Esophagus muscularis mucosa (tissue), 4 donors: Measurements from ENCODE around the gene PCSK4. TPM values are rescaled to one million over a fixed set of nuclear protein-coding genes. Genes with fewer than 3 reads are reported as not detected.

Source experiments
- DNase-seq: peaks from one replicate; pipeline ENCODE4 v3.0.0-alpha.2; 2017; ENCODE audit errors: extremely low spot score
- H3K27ac ChIP-seq, 4 donors: fragments of 200-600 bp; sonication (generic); replicated peaks in 1 of 4; 1 replicate in 3 of 4; 2 replicates in 1 of 4; pipeline ENCODE4 v1.5.1; 2016 to 2019; ENCODE audit warnings: mild to moderate bottlenecking in 1 of 4
- H3K27me3 ChIP-seq, 4 donors: fragments of 200-600 bp; sonication (generic); one replicate each; pipeline versions ENCODE4 v1.5.1 to v1.6.0; 2016 to 2019
- H3K36me3 ChIP-seq, 4 donors: fragments of 200-600 bp; sonication (generic); one replicate each; pipeline ENCODE4 v1.5.1; 2016 to 2019
- H3K4me1 ChIP-seq, 4 donors: fragments of 200-600 bp; sonication (generic); one replicate each; pipeline ENCODE4 v1.5.1; 2016 to 2019
- H3K4me3 ChIP-seq, 4 donors: fragments of 200-600 bp; sonication (generic); 1 replicate in 2 of 4; 2 replicates in 2 of 4; pipeline ENCODE4 v1.5.1; 2016 to 2019; ENCODE audit warnings: mild to moderate bottlenecking in 4 of 4, moderate library complexity in 1 of 4
- H3K9me3 ChIP-seq, 4 donors: fragments of 200-600 bp; sonication (generic); 1 replicate in 3 of 4; 2 replicates in 1 of 4; pipeline ENCODE4 v1.5.1; 2016 to 2019
- CTCF ChIP-seq, 3 experiments: fragments of 200-600 bp in 2 of 3; fragments of 450-650 bp in 1 of 3; sonication (generic) in 2 of 3; IDR thresholded peaks; one replicate each; pipeline ENCODE4 v1.5.1; 2017 to 2019; ENCODE audit warnings: antibody characterized with exemption in 3 of 3, mild to moderate bottlenecking in 2 of 3, moderate library complexity in 1 of 3
- EP300 ChIP-seq: sonication (generic); formaldehyde crosslinking; IDR thresholded peaks from one replicate; pipeline ENCODE4 v1.6.1; 2017; ENCODE audit warnings: antibody characterized with exemption
- POLR2A ChIP-seq: fragments of 450-650 bp; IDR thresholded peaks from one replicate; pipeline ENCODE4 v1.6.1; 2017; ENCODE audit warnings: antibody characterized with exemption, moderate library complexity, mild to moderate bottlenecking, low read depth
- POLR2AphosphoS5 ChIP-seq, 2 donors: sonication (generic); formaldehyde crosslinking; IDR thresholded peaks; one replicate each; pipeline ENCODE4 v1.6.1; 2017; ENCODE audit warnings: antibody characterized with exemption in 2 of 2
- whole genome bisulfite sequencing: methylation state at CpG from one replicate; pipeline ENCODE4 v1.1.5; 2018; 5-methylcytosine and 5-hydroxymethylcytosine counted together
- intact Hi-C: fragments of 100-400 bp; cut with DNase I; formaldehyde crosslinking; loops from one replicate; pipeline ENCODE4 v1.15.1; 2023
- total RNA-seq, 4 donors: library from RNA; depleted of rRNA; stranded (reverse); fragments of >200 nt; gene quantifications; one replicate each; pipeline versions ENCODE4 v1.1.0 to v1.2.1, GENCODE V29; 2016

Gene PCSK4
- total RNA-seq, 4 donors from 2014 or later, result 1.9 to 5.4 (median 3.3) TPM

- TF ChIP-seq CTCF (IDR thresholded peaks at IDR 0.05), result peak in 1 of 3 experiments; percentile 17
- TF ChIP-seq EP300, result no peak
- TF ChIP-seq POLR2AphosphoS5 (IDR thresholded peaks at IDR 0.05), result peak; percentile 68 to 80
- peak overlapping the region; percentile 49 to 60 (median 50) for H3K4me3 ChIP-seq
Measured at GRCh38 chr19:1507763-1508506, 17.8 kb upstream of the PCSK4 start.

GRCh38 chr19:1507192-1507660 lies 17.1 kb upstream of the PCSK4 start:
- Histone ChIP-seq H3K4me3 (peak overlapping the region; percentile 49 to 60 (median 50)), H3K27me3 (peaks cover 4 to 76% (median 24%) of the 10 kb centered on the region in 4 donors), H3K36me3 (peaks cover 0 to 7% (median 3%) of the 10 kb centered on the region in 4 donors), H3K27ac (peak overlapping the region; percentile 78 to 88 (median 82)), H3K4me1 (peaks cover 18 to 51% (median 36%) of the 10 kb centered on the region in 4 donors), H3K9me3 (peaks cover 0 to 4% (median 0%) of the 10 kb centered on the region in 4 donors)
- intact Hi-C loops, result no loop called here
- no peak for DNase-seq
- TF ChIP-seq POLR2A (no peak), EP300 (no peak), POLR2AphosphoS5 (IDR thresholded peaks at IDR 0.05) (no peak), CTCF (IDR thresholded peaks at IDR 0.05) (no peak)
- WGBS, result 60% methylated on average over 16 of the region's 23 CpGs

More at GRCh38 chr19:1507763-1508506, 17.8 kb upstream of the PCSK4 start:
- WGBS, result 2% methylated on average over 22 of the region's 46 CpGs
- peaks cover 4 to 76% (median 21%) of the 10 kb centered on the region in 4 donors for H3K27me3 ChIP-seq
- peaks cover 0 to 4% (median 0%) of the 10 kb centered on the region in 4 donors for H3K9me3 ChIP-seq
- peak; percentile 98 for DNase-seq
- H3K36me3 ChIP-seq, result peaks cover 0 to 7% (median 3%) of the 10 kb centered on the region in 4 donors
- H3K4me1 ChIP-seq, result peaks cover 18 to 56% (median 42%) of the 10 kb centered on the region in 4 donors
- intact Hi-C loops, result no loop called here
- peak overlapping the region; percentile 78 to 88 (median 82) for H3K27ac ChIP-seq

- TF ChIP-seq EP300 (no peak), POLR2AphosphoS5 (IDR thresholded peaks at IDR 0.05) (no peak), POLR2A (no peak), CTCF (IDR thresholded peaks at IDR 0.05) (no peak)
- Histone ChIP-seq H3K36me3 (peaks cover 0 to 7% (median 3%) of the 10 kb centered on the region in 4 donors), H3K27me3 (peaks cover 4 to 76% (median 23%) of the 10 kb centered on the region in 4 donors), H3K27ac (peak overlapping the region in 1 of 4 donors; percentile 78), H3K4me1 (peaks cover 14 to 44% (median 32%) of the 10 kb centered on the region in 4 donors), H3K4me3 (no peak overlapping the region), H3K9me3 (peaks cover 0 to 4% (median 0%) of the 10 kb centered on the region in 4 donors)
- WGBS, result 91% methylated on average over 13 of the region's 45 CpGs
- no peak for DNase-seq
- intact Hi-C loops, result no loop called here
Measured at GRCh38 chr19:1505991-1506881, 16.1 kb upstream of the PCSK4 start.

- TF ChIP-seq EP300 (no peak), CTCF (IDR thresholded peaks at IDR 0.05) (no peak), POLR2A (no peak), POLR2AphosphoS5 (IDR thresholded peaks at IDR 0.05) (no peak)
Measured at GRCh38 chr19:1505012-1505411, 14.9 kb upstream of the PCSK4 start.

More at GRCh38 chr19:1505012-1505411, 14.9 kb upstream of the PCSK4 start:
- Histone ChIP-seq H3K9me3 (peaks cover 0 to 4% (median 0%) of the 10 kb centered on the region in 4 donors), H3K4me1 (peaks cover 14 to 36% (median 26%) of the 10 kb centered on the region in 4 donors), H3K36me3 (peaks cover 0 to 7% (median 3%) of the 10 kb centered on the region in 4 donors), H3K4me3 (no peak overlapping the region), H3K27ac (no peak overlapping the region), H3K27me3 (peaks cover 4 to 67% (median 23%) of the 10 kb centered on the region in 4 donors)
- WGBS, result 72% methylated on average over 8 of the region's 8 CpGs
- intact Hi-C loops, result no loop called here
- DNase-seq, result no peak
